ENCODE data around the gene C19orf47. TPM values are rescaled to one million over a fixed set of nuclear protein-coding genes. Genes with fewer than 3 reads are reported as not detected.

The C19orf47 gene
- total and polyA plus RNA-seq, 2 donors (not counting 1 experiment from before 2014, with no cell fraction given), result 5.1 to 9.1 TPM

GRCh38 chr19:40285353-40286234 is 62.6 kb downstream of the C19orf47 start:
- Histone ChIP-seq H3K36me3 (ENCODE audit: control insufficient read depth, insufficient read depth, low read length) (peaks cover 5% of the 10 kb centered on the region), H3K4me1 (ENCODE audit: control insufficient read depth, extremely low read depth, insufficient read depth, low read length) (peaks cover 15% of the 10 kb centered on the region), H3K79me2 (ENCODE audit: control insufficient read depth, insufficient read depth, low read length) (peaks cover 43% of the 10 kb centered on the region), H3K9ac (ENCODE audit: insufficient read depth, low read length) (peak overlapping the region; percentile 93), H3K27ac (ENCODE audit: insufficient read depth, low read length) (peak overlapping the region; percentile 86), H3K4me2 (ENCODE audit: extremely low read depth, insufficient read depth, low read length) (peak overlapping the region; percentile 86), H2AFZ (ENCODE audit: low read length) (peak overlapping the region; percentile 40), H3K4me3 (replicated peaks in 1 of 4; ENCODE audit: control extremely low read depth in 1 of 4, insufficient read depth in 1 of 4, low read depth in 3 of 4, low read length in 4 of 4) (peak overlapping the region; percentile 4 to 73 (median 30)), H4K20me1 (ENCODE audit: control insufficient read depth, extremely low read depth, insufficient read depth, low read length) (no peaks in the 10 kb centered on the region), H3K27me3 (ENCODE audit: control insufficient read depth, insufficient read depth, low read length) (no peaks in the 10 kb centered on the region), H3K9me3 (ENCODE audit: control insufficient read depth, insufficient read depth, low read depth, low read length) (no peaks in the 10 kb centered on the region)
- DNase-seq (ENCODE audit: low read depth in 2 of 2), result peak; percentile 99 to 100
- no peak for TF ChIP-seq CTCF (conservative IDR thresholded peaks at IDR 0.05 in 1 of 2, IDR thresholded peaks at IDR 0.05 in 1 of 2; ENCODE audit: low read depth in 1 of 2, low read length in 2 of 2)
- TF ChIP-seq EZH2 (IDR thresholded peaks at IDR 0.05; ENCODE audit: low read length, missing control alignments), result no peak

- Histone ChIP-seq H3K27ac (ENCODE audit: insufficient read depth, low read length) (peak within 1 kb of the TSS; percentile 86), H2AFZ (ENCODE audit: low read length) (peak within 1 kb of the TSS; percentile 40), H3K9ac (ENCODE audit: insufficient read depth, low read length) (peak within 1 kb of the TSS; percentile 93), H3K36me3 (ENCODE audit: control insufficient read depth, insufficient read depth, low read length) (peaks cover 7% of the 10 kb centered on the region), H3K27me3 (ENCODE audit: control insufficient read depth, insufficient read depth, low read length) (no peaks in the 10 kb centered on the region), H3K4me3 (replicated peaks in 1 of 4; ENCODE audit: control extremely low read depth in 1 of 4, insufficient read depth in 1 of 4, low read depth in 3 of 4, low read length in 4 of 4) (peak within 1 kb of the TSS; percentile 73 to 92 (median 86)), H3K4me2 (ENCODE audit: extremely low read depth, insufficient read depth, low read length) (peak within 1 kb of the TSS; percentile 86), H3K4me1 (ENCODE audit: control insufficient read depth, extremely low read depth, insufficient read depth, low read length) (peaks cover 15% of the 10 kb centered on the region), H3K9me3 (ENCODE audit: control insufficient read depth, insufficient read depth, low read depth, low read length) (no peaks in the 10 kb centered on the region), H3K79me2 (ENCODE audit: control insufficient read depth, insufficient read depth, low read length) (peaks cover 52% of the 10 kb centered on the region), H4K20me1 (ENCODE audit: control insufficient read depth, extremely low read depth, insufficient read depth, low read length) (no peaks in the 10 kb centered on the region)
- DNase-seq (ENCODE audit: low read depth in 2 of 2), result peak; percentile 49 to 62
- TF ChIP-seq EZH2 (IDR thresholded peaks at IDR 0.05; ENCODE audit: low read length, missing control alignments) (no peak), CTCF (conservative IDR thresholded peaks at IDR 0.05 in 1 of 2, IDR thresholded peaks at IDR 0.05 in 1 of 2; ENCODE audit: low read depth in 1 of 2, low read length in 2 of 2) (no peak)
These were observed 63.5 kb downstream of the C19orf47 start, which contains the start of gene AKT2 for GRCh38 chr19:40284501-40285352. Gene AKT2, minus strand, starts transcription at chr19:40285345. Its CDS starts 20,078 bp downstream, at chr19:40265267.

GRCh38 chr19:40284251-40284500 is 64.0 kb downstream of the C19orf47 start:
- DNase-seq (ENCODE audit: low read depth in 2 of 2), result no peak

More at GRCh38 chr19:40284251-40284500, 64.0 kb downstream of the C19orf47 start:
- no peaks in the 10 kb centered on the region for H4K20me1 ChIP-seq (ENCODE audit: control insufficient read depth, extremely low read depth, insufficient read depth, low read length)
- no peak for TF ChIP-seq CTCF (conservative IDR thresholded peaks at IDR 0.05 in 1 of 2, IDR thresholded peaks at IDR 0.05 in 1 of 2; ENCODE audit: low read depth in 1 of 2, low read length in 2 of 2)
- TF ChIP-seq EZH2 (IDR thresholded peaks at IDR 0.05; ENCODE audit: low read length, missing control alignments), result no peak
- H2AFZ ChIP-seq (ENCODE audit: low read length), result no peak overlapping the region
- peak overlapping the region; percentile 93 for H3K9ac ChIP-seq (ENCODE audit: insufficient read depth, low read length)
- peaks cover 57% of the 10 kb centered on the region for H3K79me2 ChIP-seq (ENCODE audit: control insufficient read depth, insufficient read depth, low read length)
- H3K36me3 ChIP-seq (ENCODE audit: control insufficient read depth, insufficient read depth, low read length), result peaks cover 7% of the 10 kb centered on the region
- H3K4me3 ChIP-seq (replicated peaks in 1 of 4; ENCODE audit: control extremely low read depth in 1 of 4, insufficient read depth in 1 of 4, low read depth in 3 of 4, low read length in 4 of 4), result peak overlapping the region; percentile 73 to 92 (median 86)
- H3K4me2 ChIP-seq (ENCODE audit: extremely low read depth, insufficient read depth, low read length), result peak overlapping the region; percentile 55
- peak overlapping the region; percentile 86 for H3K27ac ChIP-seq (ENCODE audit: insufficient read depth, low read length)
- no peaks in the 10 kb centered on the region for H3K9me3 ChIP-seq (ENCODE audit: control insufficient read depth, insufficient read depth, low read depth, low read length)
- peaks cover 15% of the 10 kb centered on the region for H3K4me1 ChIP-seq (ENCODE audit: control insufficient read depth, extremely low read depth, insufficient read depth, low read length)
- no peaks in the 10 kb centered on the region for H3K27me3 ChIP-seq (ENCODE audit: control insufficient read depth, insufficient read depth, low read length)

Measured in fibroblast of lung (primary cell).